GM19035 (cell line): ENCODE data around the gene SULF2.

Experiments used
- ATAC-seq: cut with Tn5 transposase; IDR thresholded peaks from one replicate; pipeline ENCODE4 v1.9.1; 2021; ENCODE audit not compliant: unreplicated experiment

Gene SULF2

GRCh38 chr20:47659904-47660601 is 125.2 kb downstream of the SULF2 start:
- ATAC-seq: no peak

GRCh38 chr20:47656318-47656717 is 129.0 kb downstream of the SULF2 start:
- no peak for ATAC-seq

- no peak for ATAC-seq
Measured at GRCh38 chr20:47655635-47656034, 129.6 kb downstream of the SULF2 start.

- ATAC-seq: no peak
Measured at GRCh38 chr20:47654370-47654769, 130.9 kb downstream of the SULF2 start.

- no peak for ATAC-seq
Measured at GRCh38 chr20:47653869-47654268, 131.4 kb downstream of the SULF2 start.

GRCh38 chr20:47652794-47653193 is 132.5 kb downstream of the SULF2 start:
- ATAC-seq: no peak

- no peak for ATAC-seq
Measured at GRCh38 chr20:47652301-47652700, 133.0 kb downstream of the SULF2 start.

- no peak for ATAC-seq
Measured at GRCh38 chr20:47648943-47649342, 136.3 kb downstream of the SULF2 start.

- ATAC-seq: no peak
Measured at GRCh38 chr20:47647994-47648393, 137.3 kb downstream of the SULF2 start.

- ATAC-seq: no peak
Measured at GRCh38 chr20:47645632-47646031, 139.6 kb downstream of the SULF2 start.

GRCh38 chr20:47642624-47643023 is 142.7 kb downstream of the SULF2 start:
- ATAC-seq: no peak

GRCh38 chr20:47642118-47642517 is 143.2 kb downstream of the SULF2 start:
- no peak for ATAC-seq

GRCh38 chr20:47638851-47639250 is 146.4 kb downstream of the SULF2 start:
- no peak for ATAC-seq

- ATAC-seq: no peak
Measured at GRCh38 chr20:47635256-47635655, 150.0 kb downstream of the SULF2 start.

GRCh38 chr20:47631078-47631477 is 154.2 kb downstream of the SULF2 start:
- ATAC-seq: no peak

- ATAC-seq: no peak
Measured at GRCh38 chr20:47629907-47630306, 155.4 kb downstream of the SULF2 start.

- no peak for ATAC-seq
Measured at GRCh38 chr20:47627540-47627939, 157.7 kb downstream of the SULF2 start.

- ATAC-seq: no peak
Measured at GRCh38 chr20:47623206-47623605, 162.1 kb downstream of the SULF2 start.

- ATAC-seq: no peak
Measured at GRCh38 chr20:47622118-47622665, 163.1 kb downstream of the SULF2 start.

- no peak for ATAC-seq
Measured at GRCh38 chr20:47620808-47621805, 164.2 kb downstream of the SULF2 start.

GRCh38 chr20:47618479-47618878 is 166.8 kb downstream of the SULF2 start:
- ATAC-seq: no peak
